SK-N-SH (cell line): Measurements from ENCODE around the gene PAGE1. TPM values are rescaled to one million over a fixed set of nuclear protein-coding genes. Genes with fewer than 3 reads are reported as not detected.

ENCODE experiments used
- CTCF ChIA-PET: fragments of 300-600, 350-600 bp; formaldehyde crosslinking; extraction: SDS; loops from one replicate; lab custom pipeline; 2021; lab: Yijun Ruan, JAX
- POLR2A ChIA-PET: fragments of 350-600 bp; sonication (Branson Sonifier 250); formaldehyde crosslinking; extraction: SDS; loops from one replicate; lab custom pipeline; 2020; ENCODE audit warnings: antibody characterized with exemption, inconsistent platforms; lab: Yijun Ruan, JAX
- DNase-seq: peaks from one replicate; pipeline ENCODE4 v3.0.0; 2012
- H2AFZ ChIP-seq: fragments of 200-600 bp; sonication (generic); 2 replicates; pipeline ENCODE4 v1.8.1; 2016; ENCODE audit warnings: antibody characterized with exemption, mild to moderate bottlenecking, low read depth
- H3F3A ChIP-seq: fragments of 200-600 bp; sonication (generic); replicated peaks from 2 replicates; pipeline ENCODE3; 2016; ENCODE audit warnings: antibody characterized with exemption, mild to moderate bottlenecking; ENCODE audit not compliant: insufficient read depth
- H3K27ac ChIP-seq, 2 experiments: fragments of 200-500 bp in 1 of 2; fragments of 200-600 bp in 1 of 2; sonication (Bioruptor generic) in 1 of 2; sonication (generic), shearing (Covaris generic) in 1 of 2; 2 replicates each; pipeline versions ENCODE4 v1.5.1 to v1.6.1; 2014 to 2016; ENCODE audit warnings: low read depth in 2 of 2, inconsistent platforms in 1 of 2, low read length in 1 of 2, mild to moderate bottlenecking in 1 of 2, mixed read lengths in 1 of 2
- H3K27me3 ChIP-seq: fragments of 200-600 bp; sonication (generic), shearing (Covaris generic); 2 replicates; pipeline ENCODE4 v1.6.1; 2016; ENCODE audit warnings: mixed run types; ENCODE audit not compliant: insufficient read depth
- H3K36me3 ChIP-seq, 2 experiments: fragments of 200-500 bp in 1 of 2; fragments of 200-600 bp in 1 of 2; sonication (Bioruptor generic) in 1 of 2; sonication (generic) in 1 of 2; replicated peaks in 1 of 2; 2 replicates each; pipeline versions ENCODE3 to v1.5.1; 2014 to 2016; ENCODE audit warnings: low read length in 1 of 2, mild to moderate bottlenecking in 1 of 2; ENCODE audit not compliant: insufficient read depth in 2 of 2, control insufficient read depth in 1 of 2
- H3K4me1 ChIP-seq, 2 experiments: fragments of 200-500 bp in 1 of 2; fragments of 200-600 bp in 1 of 2; sonication (Bioruptor generic) in 1 of 2; sonication (generic), shearing (Covaris generic) in 1 of 2; 2 replicates each; pipeline versions ENCODE4 v1.5.1 to v1.6.1; 2014 to 2016; ENCODE audit warnings: low read depth in 1 of 2, low read length in 1 of 2, mixed run types in 1 of 2; ENCODE audit not compliant: insufficient read depth in 2 of 2, control insufficient read depth in 1 of 2
- H3K4me2 ChIP-seq: fragments of 200-600 bp; sonication (generic), shearing (Covaris generic); 2 replicates; pipeline ENCODE4 v1.6.1; 2017; ENCODE audit warnings: mixed run types
- H3K4me3 ChIP-seq, 2 experiments: fragments of 200-500 bp in 1 of 2; fragments of 200-600 bp in 1 of 2; sonication (Bioruptor generic) in 1 of 2; sonication (generic), shearing (Covaris generic) in 1 of 2; 2 replicates each; pipeline versions ENCODE4 v1.5.1 to v1.8.1; 2014 to 2016; ENCODE audit warnings: low read depth in 2 of 2, inconsistent platforms in 1 of 2, low read length in 1 of 2, mild to moderate bottlenecking in 1 of 2, mixed read lengths in 1 of 2, moderate library complexity in 1 of 2
- H3K79me2 ChIP-seq: fragments of 200-600 bp; sonication (generic); 2 replicates; pipeline ENCODE4 v1.8.1; 2017; ENCODE audit warnings: mild to moderate bottlenecking; ENCODE audit not compliant: insufficient read depth
- H3K9ac ChIP-seq: fragments of 200-600 bp; sonication (generic); 2 replicates; pipeline ENCODE4 v1.6.1; 2017; ENCODE audit warnings: mixed run types
- H3K9me2 ChIP-seq: fragments of 200-600 bp; sonication (generic); 2 replicates; pipeline ENCODE4 v1.6.1; 2017; ENCODE audit warnings: mixed run types
- H3K9me3 ChIP-seq: fragments of 200-600 bp; sonication (generic); 2 replicates; pipeline ENCODE4 v1.6.1; 2017; ENCODE audit warnings: mixed run types, mild to moderate bottlenecking, moderate library complexity
- H4K20me1 ChIP-seq: fragments of 200-600 bp; sonication (generic); 2 replicates; pipeline ENCODE4 v1.6.1; 2017; ENCODE audit warnings: mild to moderate bottlenecking, mixed run types; ENCODE audit not compliant: insufficient read depth
- CHD2 ChIP-seq: fragments of 150-350 bp; IDR thresholded peaks from 2 replicates; pipeline ENCODE4 v1.6.1; 2018; ENCODE audit warnings: low read length; ENCODE audit not compliant: partially characterized antibody
- EP300 ChIP-seq, 2 experiments: IDR thresholded peaks; 2 replicates each; pipeline versions ENCODE4 v1.4.0 to v1.6.1; 2012; ENCODE audit warnings: borderline replicate concordance in 1 of 2, low read depth in 1 of 2, low read length in 1 of 2
- EZH2phosphoT487 ChIP-seq: fragments of 200-600 bp; sonication (generic); IDR thresholded peaks from 2 replicates; pipeline ENCODE4 v1.6.1; 2017; ENCODE audit warnings: low read depth, mixed run types, mild to moderate bottlenecking, antibody characterized with exemption, moderate library complexity, borderline replicate concordance
- FOXJ3 ChIP-seq: sonication (generic); formaldehyde crosslinking; IDR thresholded peaks from 2 replicates; pipeline ENCODE4 v1.5.1; 2020; ENCODE audit warnings: mild to moderate bottlenecking, missing genetic modification reagents
- GABPA ChIP-seq: IDR thresholded peaks from 2 replicates; pipeline ENCODE4 v1.4.0; 2012; ENCODE audit warnings: low read depth, mild to moderate bottlenecking
- JUND ChIP-seq: IDR thresholded peaks from 2 replicates; pipeline ENCODE4 v1.4.0; 2012
- MXI1 ChIP-seq: IDR thresholded peaks from 2 replicates; pipeline ENCODE4 v1.6.1; 2012; ENCODE audit warnings: mild to moderate bottlenecking, low read depth, low read length, improper control_type of control experiment
- NRF1 ChIP-seq: IDR thresholded peaks from 2 replicates; pipeline ENCODE4 v1.6.1; 2012; ENCODE audit warnings: low read depth, mild to moderate bottlenecking, low read length
- POLR2AphosphoS5 ChIP-seq: IDR thresholded peaks from 2 replicates; pipeline ENCODE4 v1.6.1; 2012; ENCODE audit warnings: low read depth, low read length
- RCOR1 ChIP-seq: fragments of 150-350 bp; IDR thresholded peaks from 2 replicates; pipeline ENCODE4 v1.6.1; 2017; ENCODE audit warnings: antibody characterized with exemption, low read length
- SIN3A ChIP-seq: IDR thresholded peaks from 2 replicates; pipeline ENCODE4 v1.6.1; 2012; ENCODE audit warnings: low read depth, mild to moderate bottlenecking, low read length, moderate library complexity, borderline replicate concordance
- SMC3 ChIP-seq: IDR thresholded peaks from 2 replicates; pipeline ENCODE4 v1.6.1; 2012; ENCODE audit warnings: low read depth, low read length, improper control_type of control experiment
- TCF12 ChIP-seq: IDR thresholded peaks from 2 replicates; pipeline ENCODE4 v1.4.0; 2012
- TEAD4 ChIP-seq: IDR thresholded peaks from 2 replicates; pipeline ENCODE4 v1.4.0; 2012; ENCODE audit warnings: mild to moderate bottlenecking, borderline replicate concordance; ENCODE audit not compliant: insufficient read depth
- USF1 ChIP-seq: IDR thresholded peaks from 2 replicates; pipeline ENCODE4 v1.4.0; 2012; ENCODE audit warnings: low read depth, borderline replicate concordance
- ZBTB33 ChIP-seq: IDR thresholded peaks from 2 replicates; pipeline ENCODE4 v1.4.0; 2012; ENCODE audit warnings: low read depth, borderline replicate concordance
- WGBS: methylation state at CpG from one replicate; pipeline ENCODE4 v1.1.6; 2017; ENCODE audit warnings: low lambda C conversion rate; 5-methylcytosine and 5-hydroxymethylcytosine counted together
- polyA plus RNA-seq, 3 experiments: library from polyadenylated mRNA; depleted of rRNA; stranded (reverse); fragments of >200 nt; gene quantifications; 2 replicates each; pipeline ENCODE4 v1.2.3, GENCODE V29; 2012
- TF ChIP-seq, protein P1 (sequence below): fragments of 200-600 bp; sonication (generic); IDR thresholded peaks from 2 replicates; pipeline ENCODE4 v1.6.1; 2017; ENCODE audit warnings: antibody characterized with exemption, mild to moderate bottlenecking, moderate library complexity
- TF ChIP-seq, protein P2 (sequence below): IDR thresholded peaks from 2 replicates; pipeline ENCODE4 v1.4.0; 2012; ENCODE audit warnings: low read depth

Gene PAGE1
- polyA plus RNA-seq, 1 of the 3 experiments (the other 2 are of a cell fraction) = 0.54 TPM

GRCh38 chrX:49675075-49675719 is 20.6 kb downstream of the PAGE1 start:
- Histone ChIP-seq H3K79me2 (no peaks in the 10 kb centered on the region), H3K27ac (no peak overlapping the region), H3K9me3 (no peaks in the 10 kb centered on the region), H3K4me3 (no peak overlapping the region), H3K4me1 (no peaks in the 10 kb centered on the region), H3K9me2 (no peaks in the 10 kb centered on the region), H3K4me2 (no peak overlapping the region), H2AFZ (no peak overlapping the region), H3F3A (no peaks in the 10 kb centered on the region), H4K20me1 (no peaks in the 10 kb centered on the region), H3K9ac (no peak overlapping the region), H3K36me3 (no peaks in the 10 kb centered on the region), H3K27me3 (no peaks in the 10 kb centered on the region)
- POLR2A ChIA-PET = no interaction called here
- WGBS = 41% methylated on average over 2 of the region's 2 CpGs
- TF ChIP-seq SMC3 (no peak), ZBTB33 (no peak), MXI1 (no peak), TCF12 (no peak), SIN3A (no peak), JUND (no peak), EZH2phosphoT487 (no peak), CHD2 (no peak), NRF1 (no peak), GABPA (no peak), TEAD4 (no peak), USF1 (no peak), EP300 (IDR thresholded peaks at IDR 0.05; ENCODE audit: borderline replicate concordance in 1 of 2, low read depth in 1 of 2, low read length in 1 of 2) (no peak), POLR2AphosphoS5 (no peak), RCOR1 (no peak), FOXJ3 (no peak)
- TF ChIP-seq, protein P1, sequence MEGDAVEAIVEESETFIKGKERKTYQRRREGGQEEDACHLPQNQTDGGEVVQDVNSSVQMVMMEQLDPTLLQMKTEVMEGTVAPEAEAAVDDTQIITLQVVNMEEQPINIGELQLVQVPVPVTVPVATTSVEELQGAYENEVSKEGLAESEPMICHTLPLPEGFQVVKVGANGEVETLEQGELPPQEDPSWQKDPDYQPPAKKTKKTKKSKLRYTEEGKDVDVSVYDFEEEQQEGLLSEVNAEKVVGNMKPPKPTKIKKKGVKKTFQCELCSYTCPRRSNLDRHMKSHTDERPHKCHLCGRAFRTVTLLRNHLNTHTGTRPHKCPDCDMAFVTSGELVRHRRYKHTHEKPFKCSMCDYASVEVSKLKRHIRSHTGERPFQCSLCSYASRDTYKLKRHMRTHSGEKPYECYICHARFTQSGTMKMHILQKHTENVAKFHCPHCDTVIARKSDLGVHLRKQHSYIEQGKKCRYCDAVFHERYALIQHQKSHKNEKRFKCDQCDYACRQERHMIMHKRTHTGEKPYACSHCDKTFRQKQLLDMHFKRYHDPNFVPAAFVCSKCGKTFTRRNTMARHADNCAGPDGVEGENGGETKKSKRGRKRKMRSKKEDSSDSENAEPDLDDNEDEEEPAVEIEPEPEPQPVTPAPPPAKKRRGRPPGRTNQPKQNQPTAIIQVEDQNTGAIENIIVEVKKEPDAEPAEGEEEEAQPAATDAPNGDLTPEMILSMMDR = no peak
- TF ChIP-seq, protein P2, sequence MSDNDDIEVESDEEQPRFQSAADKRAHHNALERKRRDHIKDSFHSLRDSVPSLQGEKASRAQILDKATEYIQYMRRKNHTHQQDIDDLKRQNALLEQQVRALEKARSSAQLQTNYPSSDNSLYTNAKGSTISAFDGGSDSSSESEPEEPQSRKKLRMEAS = no peak
- DNase-seq = no peak
- CTCF ChIA-PET = no interaction called here
